Effector memory CD4-positive, alpha-beta T cell (primary cell): ENCODE results near the gene FZR1.
"Not testable (repeated sequence)": the region's sequence is repeated elsewhere in the genome, so short reads cannot be mapped to it uniquely, and the experiment has no call there.

Experiments
- DNase-seq, 3 donors: peaks; one replicate each; pipeline ENCODE4 v3.0.0-alpha.2; 2020
- H3K27ac ChIP-seq: 2 replicates; pipeline ENCODE4 v1.7.0; 2013; ENCODE audit warnings: mild to moderate bottlenecking, low read length, moderate library complexity; ENCODE audit not compliant: insufficient read depth, poor library complexity, severe bottlenecking
- H3K27me3 ChIP-seq: replicated peaks from 2 replicates; pipeline ENCODE4 v1.7.0; 2013; ENCODE audit warnings: mild to moderate bottlenecking, low read length; ENCODE audit not compliant: insufficient read depth, control insufficient read depth, poor library complexity, severe bottlenecking
- H3K36me3 ChIP-seq: 2 replicates; pipeline ENCODE4 v1.7.0; 2013; ENCODE audit warnings: mild to moderate bottlenecking, low read length, moderate library complexity; ENCODE audit not compliant: control insufficient read depth, insufficient read depth
- H3K4me1 ChIP-seq: 2 replicates; pipeline ENCODE4 v1.7.0; 2013; ENCODE audit warnings: low read length, mild to moderate bottlenecking; ENCODE audit not compliant: control insufficient read depth, insufficient read depth, poor library complexity, severe bottlenecking
- H3K4me3 ChIP-seq: 2 replicates; pipeline ENCODE4 v1.7.0; 2013; ENCODE audit warnings: low read length, low read depth, mild to moderate bottlenecking; ENCODE audit not compliant: insufficient read depth, poor library complexity, severe bottlenecking
- H3K9me3 ChIP-seq: 2 replicates; pipeline ENCODE4 v1.7.0; 2013; ENCODE audit warnings: mild to moderate bottlenecking, low read length, moderate library complexity; ENCODE audit not compliant: control insufficient read depth

Gene FZR1

GRCh38 chr19:3507371-3508120 is 1.4 kb downstream of the FZR1 start:
- Histone ChIP-seq H3K4me3 (peak overlapping the region; percentile 94), H3K27ac (peak overlapping the region; percentile 90), H3K4me1 (peaks cover 16% of the 10 kb centered on the region), H3K9me3 (no peaks in the 10 kb centered on the region), H3K27me3 (no peaks in the 10 kb centered on the region), H3K36me3 (peaks cover 12% of the 10 kb centered on the region)
- DNase-seq = peak; percentile 26 to 46 (median 29)

GRCh38 chr19:3508121-3508661 is 2.1 kb downstream of the FZR1 start:
- H3K4me3 ChIP-seq, H3K27me3 ChIP-seq, DNase-seq, H3K27ac ChIP-seq, H3K9me3 ChIP-seq: not testable (repeated sequence)
- Histone ChIP-seq H3K36me3 (peaks cover 12% of the 10 kb centered on the region), H3K4me1 (peaks cover 16% of the 10 kb centered on the region)

DNA sequence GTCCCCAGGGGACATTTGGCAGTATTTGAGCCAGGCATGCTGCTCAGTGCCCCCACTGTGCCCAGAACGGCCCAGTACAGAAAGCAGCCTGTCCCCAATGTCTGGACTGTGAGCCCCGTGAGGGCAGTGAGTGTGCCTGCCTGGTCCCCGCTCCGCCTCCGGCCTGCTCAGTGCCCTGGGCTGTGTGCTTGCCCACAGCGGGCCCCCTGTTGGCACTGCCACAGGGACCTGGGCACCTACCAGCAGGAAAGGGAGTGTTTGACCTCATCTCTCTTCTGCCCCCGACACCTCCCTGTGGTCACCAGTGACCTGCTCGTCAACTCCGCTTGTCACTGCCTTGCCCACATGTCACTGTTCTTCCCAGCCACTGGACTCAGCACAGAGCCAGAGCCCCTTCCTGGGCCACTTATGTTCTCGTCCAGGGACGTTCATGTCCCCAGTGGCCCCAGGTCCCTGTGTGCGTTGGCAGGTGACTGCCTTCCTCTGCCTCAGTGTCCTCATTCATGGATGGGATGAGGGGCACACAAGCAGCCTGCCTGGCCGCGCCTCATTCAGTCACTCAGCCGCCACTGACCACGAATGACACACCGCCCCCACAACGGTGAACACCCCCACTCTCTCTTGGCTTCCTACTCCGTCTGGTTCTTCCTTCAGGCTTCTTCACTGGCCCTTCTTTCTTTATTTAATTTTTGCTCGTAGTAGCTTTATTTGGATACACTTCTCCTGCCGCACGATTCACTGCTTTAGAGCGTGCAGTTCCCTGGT is 2.8 kb downstream of the FZR1 start:
- Histone ChIP-seq H3K4me3 (no peak overlapping the region), H3K27me3 (no peaks in the 10 kb centered on the region), H3K27ac (no peak overlapping the region)

GRCh38 chr19:3509566-3509989 is 3.5 kb downstream of the FZR1 start:
- peaks cover 16% of the 10 kb centered on the region for H3K4me1 ChIP-seq
- no peaks in the 10 kb centered on the region for H3K27me3 ChIP-seq
- H3K4me3 ChIP-seq = no peak overlapping the region
- H3K9me3 ChIP-seq = no peaks in the 10 kb centered on the region
- DNase-seq = no peak
- no peak overlapping the region for H3K27ac ChIP-seq
- H3K36me3 ChIP-seq = peaks cover 12% of the 10 kb centered on the region

More for the DNA sequence above, 2.8 kb downstream of the FZR1 start:
- H3K9me3 ChIP-seq = no peaks in the 10 kb centered on the region
- no peak for DNase-seq
- peaks cover 16% of the 10 kb centered on the region for H3K4me1 ChIP-seq
- peaks cover 12% of the 10 kb centered on the region for H3K36me3 ChIP-seq

- Histone ChIP-seq H3K27me3 (no peaks in the 10 kb centered on the region), H3K4me1 (peaks cover 9% of the 10 kb centered on the region), H3K27ac (no peak overlapping the region), H3K9me3 (no peaks in the 10 kb centered on the region), H3K36me3 (peaks cover 12% of the 10 kb centered on the region), H3K4me3 (no peak overlapping the region)
- DNase-seq = no peak
Measured at GRCh38 chr19:3510727-3511126, 4.6 kb downstream of the FZR1 start.

- Histone ChIP-seq H3K27ac (no peak overlapping the region), H3K9me3 (no peaks in the 10 kb centered on the region), H3K36me3 (peaks cover 12% of the 10 kb centered on the region), H3K4me1 (peaks cover 15% of the 10 kb centered on the region), H3K27me3 (no peaks in the 10 kb centered on the region), H3K4me3 (no peak overlapping the region)
- no peak for DNase-seq
Measured at GRCh38 chr19:3511506-3512251, 5.6 kb downstream of the FZR1 start.

DNA sequence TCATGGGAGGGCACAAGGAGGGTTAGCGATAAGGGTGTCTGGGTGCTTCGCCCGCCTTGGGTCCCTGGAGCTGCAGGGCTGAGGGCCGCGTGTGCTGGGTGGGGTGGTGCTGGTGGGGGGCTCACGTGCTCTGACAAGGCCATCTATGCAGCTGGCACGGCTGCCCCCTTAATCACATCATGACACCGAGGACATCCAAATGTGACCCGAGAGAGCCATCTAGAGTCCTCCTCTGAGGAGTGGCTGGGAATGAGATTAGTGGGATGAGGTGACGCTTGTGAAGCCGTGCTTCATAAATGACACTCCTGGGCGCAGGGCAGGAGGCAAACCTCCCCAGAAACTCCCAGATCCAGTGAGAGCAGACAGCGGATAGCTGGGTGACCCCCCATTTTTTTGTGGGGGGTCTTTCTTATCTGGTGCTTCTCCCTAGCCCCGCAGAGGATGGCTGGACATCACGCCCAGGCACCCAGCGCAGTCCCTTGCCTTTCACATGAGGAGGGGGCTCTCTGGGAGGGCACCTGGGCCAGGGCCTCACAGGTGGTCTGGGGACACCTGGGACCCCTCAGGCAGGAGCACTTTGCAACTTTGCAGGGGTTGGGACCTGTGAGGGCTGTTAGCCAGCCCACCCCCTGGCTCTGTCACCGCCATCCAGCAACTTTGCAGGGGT is 6.6 kb downstream of the FZR1 start:
- H3K36me3 ChIP-seq = peaks cover 12% of the 10 kb centered on the region
- no peak overlapping the region for H3K27ac ChIP-seq
- no peaks in the 10 kb centered on the region for H3K9me3 ChIP-seq
- peaks cover 12% of the 10 kb centered on the region for H3K4me1 ChIP-seq
- no peaks in the 10 kb centered on the region for H3K27me3 ChIP-seq
- no peak overlapping the region for H3K4me3 ChIP-seq
- DNase-seq = no peak

- Histone ChIP-seq H3K9me3 (no peaks in the 10 kb centered on the region), H3K27ac (no peak overlapping the region), H3K36me3 (peaks cover 16% of the 10 kb centered on the region), H3K4me3 (no peak overlapping the region), H3K27me3 (no peaks in the 10 kb centered on the region), H3K4me1 (peaks cover 10% of the 10 kb centered on the region)
- DNase-seq = no peak
Measured at GRCh38 chr19:3513229-3514140, 7.4 kb downstream of the FZR1 start.

DNA sequence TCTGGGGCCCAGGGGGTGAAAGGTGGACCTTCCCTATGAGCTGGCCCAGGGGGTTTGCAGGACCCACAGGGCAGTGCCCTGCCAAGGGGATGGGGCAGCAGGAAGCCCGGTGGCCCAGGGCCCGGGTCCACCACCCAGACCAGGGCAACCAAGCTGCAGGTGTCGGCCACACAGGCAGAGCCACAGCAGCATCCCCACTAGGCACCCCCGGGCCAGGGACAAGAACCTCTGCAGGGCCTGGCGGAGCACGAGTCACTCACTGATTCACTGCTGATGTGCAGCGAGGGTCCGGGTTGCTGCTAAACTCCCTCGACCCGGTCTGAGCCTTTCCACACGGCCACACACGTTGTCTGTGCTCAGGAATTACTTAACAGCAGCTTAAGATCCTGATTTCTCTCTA is 8.8 kb downstream of the FZR1 start:
- H3K4me3 ChIP-seq = no peak overlapping the region
- H3K4me1 ChIP-seq = peaks cover 10% of the 10 kb centered on the region
- no peak overlapping the region for H3K27ac ChIP-seq
- no peaks in the 10 kb centered on the region for H3K27me3 ChIP-seq
- no peaks in the 10 kb centered on the region for H3K9me3 ChIP-seq
- no peak for DNase-seq
- peaks cover 16% of the 10 kb centered on the region for H3K36me3 ChIP-seq
